PC-3 (cell line): ENCODE measurements around the gene MRPL39. TPM values are rescaled to one million over a fixed set of nuclear protein-coding genes. Genes with fewer than 3 reads are reported as not detected.
A peak's percentile ranks its signal among the peaks of the same experiment; 100 is the strongest.

Source experiments
- ATAC-seq: fragments of 200-7000 bp; cut with Tn5 transposase; 2 replicates; pipeline ENCODE4 v1.9.1; 2020; ENCODE audit warnings: mild to moderate bottlenecking, moderate library complexity
- Bru-seq: library from RNA; stranded (reverse); fragments of 400-500 nt; gene quantifications from one replicate; lab custom pipeline; 2021; lab: Mats Ljungman, UMichigan
- BruChase-seq, 2 experiments: library from RNA; stranded (reverse); fragments of 400-500 nt; gene quantifications; one replicate each; lab custom pipeline; 2021; lab: Mats Ljungman, UMichigan
- BruUV-seq: library from RNA; stranded (reverse); fragments of 400-500 nt; replicated peaks from 2 replicates; lab custom pipeline; 2021; lab: Mats Ljungman, UMichigan
- CTCF ChIA-PET: fragments of 300-600 bp; sonication (Branson Sonifier 250); formaldehyde crosslinking; loops from one replicate; lab custom pipeline; 2022; ENCODE audit warnings: antibody characterized with exemption; lab: Charles Lee
- POLR2A ChIA-PET: fragments of 300-600 bp; sonication (Branson Sonifier 250); formaldehyde crosslinking; loops from one replicate; lab custom pipeline; 2022; ENCODE audit warnings: antibody characterized with exemption; ENCODE audit not compliant: unreplicated experiment; lab: Charles Lee
- DNase-seq: peaks from one replicate; pipeline ENCODE4 v3.0.0-alpha.2; 2015
- H2AFZ ChIP-seq: fragments of 300-600 bp; sonication (generic); 2 replicates; pipeline ENCODE4 v1.6.0; 2016; ENCODE audit warnings: antibody characterized with exemption, low read length
- H3F3A ChIP-seq: fragments of 300-600 bp; sonication (generic); one replicate; pipeline ENCODE4 v1.6.0; 2017; ENCODE audit warnings: antibody characterized with exemption, low read length, control low read depth, mild to moderate bottlenecking; ENCODE audit not compliant: unreplicated experiment
- H3K27ac ChIP-seq: fragments of 300-600 bp; sonication (generic); 2 replicates; pipeline ENCODE4 v1.5.1; 2016; ENCODE audit warnings: mild to moderate bottlenecking, low read length
- H3K27me3 ChIP-seq: fragments of 300-600 bp; sonication (generic); 2 replicates; pipeline ENCODE4 v1.6.1; 2016; ENCODE audit warnings: low read length, mixed read lengths
- H3K36me3 ChIP-seq: fragments of 300-600 bp; sonication (generic); 2 replicates; pipeline ENCODE4 v1.6.1; 2016; ENCODE audit warnings: low read depth, mixed run types, low read length, mixed read lengths
- H3K4me1 ChIP-seq: fragments of 300-600 bp; sonication (generic); 2 replicates; pipeline ENCODE4 v1.5.1; 2016; ENCODE audit warnings: low read length; ENCODE audit not compliant: insufficient read depth
- H3K4me2 ChIP-seq: fragments of 300-600 bp; sonication (generic); 2 replicates; pipeline ENCODE4 v1.6.0; 2016; ENCODE audit warnings: low read length
- H3K4me3 ChIP-seq: fragments of 300-600 bp; sonication (generic); 2 replicates; pipeline ENCODE4 v1.5.1; 2016; ENCODE audit warnings: mild to moderate bottlenecking, low read length, mixed read lengths
- H3K79me2 ChIP-seq: fragments of 300-600 bp; sonication (generic); 2 replicates; pipeline ENCODE4 v1.6.1; 2017; ENCODE audit warnings: low read length, mixed read lengths
- H3K9ac ChIP-seq: fragments of 300-600 bp; sonication (generic); 2 replicates; pipeline ENCODE4 v1.6.0; 2016; ENCODE audit warnings: mild to moderate bottlenecking, low read length
- H3K9me2 ChIP-seq: fragments of 300-600 bp; sonication (generic); replicated peaks from 2 replicates; pipeline ENCODE4 v1.6.1; 2016; ENCODE audit warnings: mixed run types, low read length, mixed read lengths
- H3K9me3 ChIP-seq: fragments of 300-600 bp; sonication (generic); 2 replicates; pipeline ENCODE4 v1.6.1; 2016; ENCODE audit warnings: low read length, mixed read lengths
- H4K20me1 ChIP-seq: fragments of 300-600 bp; sonication (generic); 2 replicates; pipeline ENCODE4 v1.6.1; 2016; ENCODE audit warnings: low read length, mixed read lengths
- EZH2 ChIP-seq: fragments of 300-600 bp; sonication (generic); IDR thresholded peaks from one replicate; pipeline ENCODE4 v1.6.1; 2017; ENCODE audit warnings: antibody characterized with exemption, mild to moderate bottlenecking, low read length; ENCODE audit not compliant: unreplicated experiment
- EZH2phosphoT487 ChIP-seq: fragments of 300-600 bp; sonication (generic); IDR thresholded peaks from 2 replicates; pipeline ENCODE4 v1.6.1; 2018; ENCODE audit warnings: mild to moderate bottlenecking, antibody characterized with exemption, low read length, borderline replicate concordance
- intact Hi-C: fragments of 100-400 bp; cut with micrococcal nuclease; formaldehyde crosslinking; loops from 2 replicates; pipeline ENCODE4 v1.9.0; 2023
- long read RNA-seq: library from polyadenylated mRNA; unstranded; transcript quantifications from one replicate; pipeline ENCODE4 v2.0.0, GENCODE V29; 2021; ENCODE audit not compliant: unreplicated experiment
- total RNA-seq: library from RNA; depleted of rRNA; stranded (reverse); fragments of >200 nt; gene quantifications from 2 replicates; pipeline ENCODE4 v1.2.3, GENCODE V29; 2014; rRNA removed
- TF ChIP-seq, protein P1 (sequence below): fragments of 300-600 bp; sonication (generic); conservative IDR thresholded peaks from 2 replicates; pipeline ENCODE4 v1.5.1; 2017; ENCODE audit warnings: antibody characterized with exemption, low read depth, mild to moderate bottlenecking, low read length

MRPL39 gene
- total RNA-seq (62.0 and 107 TPM in 2 replicates), Bru-seq, nascent RNA (percentile 86 among the genes with signal in this experiment), BruChase-seq, experiment 1, labeled RNA remaining after a 6-hour chase (percentile 81 among the genes with signal in this experiment), BruChase-seq, experiment 2, labeled RNA remaining after a 2-hour chase (percentile 85 among the genes with signal in this experiment)
- long read RNA-seq, transcript MRPL39-202 (10 exons, 1,110 nt) = major isoform, 51 of 68 reads
- long read RNA-seq, partial matches to known transcripts = 11 of 68 reads
- long read RNA-seq, other reads (novel, unspliced or antisense) = 6 of 68 reads

DNA sequence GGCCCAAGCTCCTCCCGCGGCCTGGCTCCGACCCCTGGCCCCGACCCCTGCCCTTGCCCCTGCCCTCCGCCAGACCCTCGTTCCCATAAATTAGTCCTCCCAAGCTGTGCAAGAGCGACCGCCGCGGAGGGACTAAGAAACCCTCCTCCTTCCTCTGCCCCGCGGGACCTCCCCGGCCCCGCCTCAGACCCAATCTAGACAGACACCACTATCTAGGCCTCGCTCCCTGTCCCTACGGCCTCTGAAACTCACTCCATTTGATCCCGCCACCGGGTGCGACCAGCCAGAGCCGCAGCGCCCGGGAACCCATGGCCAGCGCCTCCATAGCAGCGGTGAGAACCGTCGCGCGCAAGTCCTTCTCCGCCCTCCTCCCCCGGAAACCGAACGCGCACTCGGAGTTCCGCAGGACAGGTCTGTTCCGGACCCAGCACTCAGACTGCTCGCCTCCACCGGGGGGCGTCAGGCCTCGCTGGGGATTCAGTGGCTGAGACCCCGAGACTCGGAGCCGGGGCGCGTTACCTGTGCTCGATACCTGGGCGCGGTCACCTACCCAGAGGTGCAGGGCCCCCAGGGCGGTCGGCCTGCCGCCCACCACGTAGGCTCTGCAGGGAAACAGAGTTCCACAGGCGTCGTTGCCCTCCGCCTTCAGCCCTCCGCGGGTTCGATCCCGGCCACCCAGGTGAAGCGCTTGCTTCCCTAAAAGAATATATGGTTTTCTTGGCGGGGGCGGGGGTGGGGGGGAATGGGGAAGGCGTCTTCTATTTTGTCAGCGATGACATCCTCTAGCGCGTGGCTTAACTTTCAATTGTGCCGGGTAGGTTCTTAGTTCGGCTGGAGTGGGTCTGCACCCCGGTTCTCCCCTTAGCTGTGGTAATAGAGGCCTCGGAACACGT is at the start of gene MRPL39:
Gene MRPL39 (minus strand): TSS at position 331 of the 893 bp plus-strand sequence. CDS start 6 bp downstream, at position 325.
- Histone ChIP-seq H3K4me1 (peaks cover 22% of the 10 kb centered on the region), H3K9me3 (no peaks in the 10 kb centered on the region), H3K4me3 (peak within 1 kb of the TSS; percentile 99), H3K9me2 (no peaks in the 10 kb centered on the region), H3K36me3 (peaks cover 25% of the 10 kb centered on the region; the same call in 1 of the 2 replicates), H3K4me2 (peak within 1 kb of the TSS; percentile 97), H3F3A (no peaks in the 10 kb centered on the region), H2AFZ (peak within 1 kb of the TSS; percentile 90), H3K79me2 (peaks cover 31% of the 10 kb centered on the region), H3K9ac (peak within 1 kb of the TSS; percentile 97), H3K27me3 (no peaks in the 10 kb centered on the region), H3K27ac (peak within 1 kb of the TSS; percentile 56), H4K20me1 (no peaks in the 10 kb centered on the region)
- POLR2A ChIA-PET = no interaction called here
- no peak for TF ChIP-seq EZH2
- TF ChIP-seq, protein P1, sequence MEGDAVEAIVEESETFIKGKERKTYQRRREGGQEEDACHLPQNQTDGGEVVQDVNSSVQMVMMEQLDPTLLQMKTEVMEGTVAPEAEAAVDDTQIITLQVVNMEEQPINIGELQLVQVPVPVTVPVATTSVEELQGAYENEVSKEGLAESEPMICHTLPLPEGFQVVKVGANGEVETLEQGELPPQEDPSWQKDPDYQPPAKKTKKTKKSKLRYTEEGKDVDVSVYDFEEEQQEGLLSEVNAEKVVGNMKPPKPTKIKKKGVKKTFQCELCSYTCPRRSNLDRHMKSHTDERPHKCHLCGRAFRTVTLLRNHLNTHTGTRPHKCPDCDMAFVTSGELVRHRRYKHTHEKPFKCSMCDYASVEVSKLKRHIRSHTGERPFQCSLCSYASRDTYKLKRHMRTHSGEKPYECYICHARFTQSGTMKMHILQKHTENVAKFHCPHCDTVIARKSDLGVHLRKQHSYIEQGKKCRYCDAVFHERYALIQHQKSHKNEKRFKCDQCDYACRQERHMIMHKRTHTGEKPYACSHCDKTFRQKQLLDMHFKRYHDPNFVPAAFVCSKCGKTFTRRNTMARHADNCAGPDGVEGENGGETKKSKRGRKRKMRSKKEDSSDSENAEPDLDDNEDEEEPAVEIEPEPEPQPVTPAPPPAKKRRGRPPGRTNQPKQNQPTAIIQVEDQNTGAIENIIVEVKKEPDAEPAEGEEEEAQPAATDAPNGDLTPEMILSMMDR = peak; percentile 70
- BruUV-seq = no TSS peak
- ATAC-seq = peak; percentile 92
- intact Hi-C loops = loop anchor here (1.0 to 2.0 kb wide), 6 partner anchors 93 to 255 kb away; no protein-coding TSS in a partner anchor
- CTCF ChIA-PET = no interaction called here
- DNase-seq = peak; percentile 91

DNA sequence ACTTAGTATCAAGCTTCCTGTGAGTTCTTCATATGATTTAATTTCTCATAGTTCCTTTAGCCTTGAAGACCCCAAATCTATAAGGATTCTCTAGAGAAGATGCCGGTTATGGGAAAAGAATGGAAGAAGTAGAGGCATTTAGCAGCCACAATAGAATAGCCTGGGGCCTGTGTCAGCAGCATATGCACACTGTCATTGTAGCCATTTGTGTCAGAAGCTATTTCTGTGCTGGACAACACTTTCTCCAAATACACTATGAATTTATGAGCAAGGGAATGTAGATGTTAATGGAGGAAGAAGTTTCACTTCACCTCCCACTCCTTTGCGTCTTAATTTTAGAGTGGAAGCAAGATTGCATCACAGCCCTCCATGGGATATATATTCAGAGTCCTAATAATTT is 49.1 kb upstream of the MRPL39 start:
- Histone ChIP-seq H3K27ac (no peak overlapping the region), H3K9me3 (no peaks in the 10 kb centered on the region), H4K20me1 (no peaks in the 10 kb centered on the region), H3K36me3 (no peaks in the 10 kb centered on the region), H3K4me3 (no peak overlapping the region), H3K4me1 (no peaks in the 10 kb centered on the region), H3K79me2 (no peaks in the 10 kb centered on the region), H3F3A (no peaks in the 10 kb centered on the region), H3K9me2 (no peaks in the 10 kb centered on the region), H3K4me2 (no peak overlapping the region), H2AFZ (no peak overlapping the region), H3K27me3 (no peaks in the 10 kb centered on the region), H3K9ac (no peak overlapping the region)
- ChIA-PET POLR2A (no interaction called here), CTCF (no interaction called here)
- TF ChIP-seq, protein P1 = no peak
- TF ChIP-seq EZH2 = no peak
- TF ChIP-seq EZH2phosphoT487 = no peak
- no peak for ATAC-seq
- no TSS peak for BruUV-seq
- DNase-seq = no peak
- intact Hi-C loops = no loop called here
